ENCODE measurements around the gene GAREM1. TPM values are rescaled to one million over a fixed set of nuclear protein-coding genes. Genes with fewer than 3 reads are reported as not detected.

Gene GAREM1
- total RNA-seq, 2 donors from 2014 or later = 15.3 to 20.1 TPM

GRCh38 chr18:32332708-32333107 is 138.0 kb downstream of the GAREM1 start:
- DNase-seq = no peak
- TF ChIP-seq, protein P1, sequence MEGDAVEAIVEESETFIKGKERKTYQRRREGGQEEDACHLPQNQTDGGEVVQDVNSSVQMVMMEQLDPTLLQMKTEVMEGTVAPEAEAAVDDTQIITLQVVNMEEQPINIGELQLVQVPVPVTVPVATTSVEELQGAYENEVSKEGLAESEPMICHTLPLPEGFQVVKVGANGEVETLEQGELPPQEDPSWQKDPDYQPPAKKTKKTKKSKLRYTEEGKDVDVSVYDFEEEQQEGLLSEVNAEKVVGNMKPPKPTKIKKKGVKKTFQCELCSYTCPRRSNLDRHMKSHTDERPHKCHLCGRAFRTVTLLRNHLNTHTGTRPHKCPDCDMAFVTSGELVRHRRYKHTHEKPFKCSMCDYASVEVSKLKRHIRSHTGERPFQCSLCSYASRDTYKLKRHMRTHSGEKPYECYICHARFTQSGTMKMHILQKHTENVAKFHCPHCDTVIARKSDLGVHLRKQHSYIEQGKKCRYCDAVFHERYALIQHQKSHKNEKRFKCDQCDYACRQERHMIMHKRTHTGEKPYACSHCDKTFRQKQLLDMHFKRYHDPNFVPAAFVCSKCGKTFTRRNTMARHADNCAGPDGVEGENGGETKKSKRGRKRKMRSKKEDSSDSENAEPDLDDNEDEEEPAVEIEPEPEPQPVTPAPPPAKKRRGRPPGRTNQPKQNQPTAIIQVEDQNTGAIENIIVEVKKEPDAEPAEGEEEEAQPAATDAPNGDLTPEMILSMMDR (IDR thresholded peaks at IDR 0.05) = no peak
- H3K4me3 ChIP-seq = no peak overlapping the region
- no peaks in the 10 kb centered on the region for H3K4me1 ChIP-seq
- H3K27ac ChIP-seq = no peak overlapping the region
- H3K9ac ChIP-seq (ENCODE audit: low read depth in 2 of 2, low read length in 2 of 2) = no peak overlapping the region
- intact Hi-C loops (cut with DNase I) = loop anchor here (1.0 kb wide), 1 partner anchor 16 kb away; no protein-coding TSS in a partner anchor
- H3K9me3 ChIP-seq = no peaks in the 10 kb centered on the region
- H3K36me3 ChIP-seq = no peaks in the 10 kb centered on the region
- H3K27me3 ChIP-seq = no peaks in the 10 kb centered on the region

DNA sequence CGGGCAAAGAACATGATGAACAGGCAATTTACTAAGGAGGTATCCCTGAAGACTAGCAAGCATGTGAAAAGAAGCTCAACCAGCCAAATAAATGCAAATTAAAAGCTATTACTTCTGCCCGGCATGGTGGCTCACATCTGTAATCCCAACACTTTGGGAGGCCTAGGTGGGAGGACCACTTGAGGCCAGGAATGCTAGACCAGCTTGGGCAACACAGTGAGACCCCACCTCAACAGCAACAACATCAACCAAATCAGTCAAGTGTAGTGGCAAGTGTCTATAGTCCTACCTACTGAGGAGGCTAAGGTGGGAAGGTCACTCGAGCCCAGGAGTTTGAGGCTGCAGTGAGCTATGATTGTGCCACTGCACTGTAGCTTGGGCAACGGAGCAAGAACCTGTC is 141.7 kb downstream of the GAREM1 start:
- Histone ChIP-seq H3K4me1 (no peaks in the 10 kb centered on the region), H3K9ac (ENCODE audit: low read depth in 2 of 2, low read length in 2 of 2) (no peak overlapping the region), H3K27me3 (no peaks in the 10 kb centered on the region), H3K36me3 (no peaks in the 10 kb centered on the region), H3K27ac (no peak overlapping the region), H3K4me3 (no peak overlapping the region), H3K9me3 (no peaks in the 10 kb centered on the region)
- intact Hi-C loops (cut with DNase I) = no loop called here
- TF ChIP-seq, protein P1 (IDR thresholded peaks at IDR 0.05) = no peak
- no peak for DNase-seq

DNA sequence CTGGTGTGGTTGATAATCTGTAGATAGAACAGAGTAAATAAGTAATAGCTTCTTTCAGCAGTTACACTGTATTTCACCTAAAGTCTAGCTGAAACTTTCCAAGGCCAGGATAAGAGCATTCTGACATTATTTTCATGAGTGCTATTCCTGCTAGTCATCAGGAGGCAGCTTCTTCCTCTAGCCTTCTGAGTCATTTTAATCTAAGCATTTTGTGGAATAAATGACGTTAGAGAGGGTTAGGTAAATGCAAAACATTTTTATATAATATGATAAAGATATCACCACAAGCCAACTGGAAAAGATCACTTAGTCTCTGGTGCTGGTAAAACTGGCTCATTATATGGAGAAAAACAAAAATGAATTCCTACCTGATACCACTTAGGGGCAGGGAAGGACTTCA is 142.3 kb downstream of the GAREM1 start:
- H3K9me3 ChIP-seq = no peaks in the 10 kb centered on the region
- no peak overlapping the region for H3K9ac ChIP-seq (ENCODE audit: low read depth in 2 of 2, low read length in 2 of 2)
- no peaks in the 10 kb centered on the region for H3K4me1 ChIP-seq
- no peaks in the 10 kb centered on the region for H3K27me3 ChIP-seq
- no peak overlapping the region for H3K27ac ChIP-seq
- no peak overlapping the region for H3K4me3 ChIP-seq
- DNase-seq = no peak
- TF ChIP-seq, protein P1 (IDR thresholded peaks at IDR 0.05) = no peak
- H3K36me3 ChIP-seq = no peaks in the 10 kb centered on the region
- intact Hi-C loops (cut with DNase I) = no loop called here

GRCh38 chr18:32326450-32327308 is 144.0 kb downstream of the GAREM1 start:
- Histone ChIP-seq H3K36me3 (no peaks in the 10 kb centered on the region), H3K9ac (ENCODE audit: low read depth in 2 of 2, low read length in 2 of 2) (no peak overlapping the region)

DNA sequence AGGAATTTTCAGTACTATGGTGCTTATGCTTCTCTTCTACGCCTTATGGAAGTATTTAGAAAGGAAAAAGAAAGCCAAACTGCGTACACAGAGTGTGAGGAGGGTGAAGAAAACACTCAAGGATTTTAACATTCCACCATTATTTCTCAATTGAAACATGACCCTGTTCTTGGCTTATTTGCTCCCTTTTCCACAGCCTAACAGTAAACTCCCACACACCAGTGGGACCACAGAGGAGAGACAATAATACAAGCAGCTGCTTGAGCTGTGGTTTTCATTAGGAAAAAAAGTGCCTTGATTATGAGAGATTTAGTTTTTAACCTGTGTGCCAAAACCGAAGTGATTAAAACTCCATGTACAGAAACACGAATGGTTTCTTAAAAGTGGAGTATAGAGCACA is 146.5 kb downstream of the GAREM1 start:
- Histone ChIP-seq H3K27me3 (no peaks in the 10 kb centered on the region), H3K4me1 (no peaks in the 10 kb centered on the region), H3K27ac (no peak overlapping the region), H3K9me3 (no peaks in the 10 kb centered on the region), H3K36me3 (no peaks in the 10 kb centered on the region), H3K4me3 (no peak overlapping the region), H3K9ac (ENCODE audit: low read depth in 2 of 2, low read length in 2 of 2) (no peak overlapping the region)
- TF ChIP-seq, protein P1 (IDR thresholded peaks at IDR 0.05) = no peak
- DNase-seq = no peak
- intact Hi-C loops (cut with DNase I) = no loop called here

More at GRCh38 chr18:32326450-32327308, 144.0 kb downstream of the GAREM1 start:
- TF ChIP-seq, protein P1 (IDR thresholded peaks at IDR 0.05) = no peak
- intact Hi-C loops (cut with DNase I) = no loop called here
- no peaks in the 10 kb centered on the region for H3K4me1 ChIP-seq
- no peaks in the 10 kb centered on the region for H3K9me3 ChIP-seq
- no peak overlapping the region for H3K27ac ChIP-seq
- no peak for DNase-seq
- no peak overlapping the region for H3K4me3 ChIP-seq
- H3K27me3 ChIP-seq = no peaks in the 10 kb centered on the region
